GM21528 (cell line): ENCODE data around the gene CALCA.

ENCODE experiments used
- ATAC-seq: cut with Tn5 transposase; IDR thresholded peaks from one replicate; pipeline ENCODE4 v1.9.1; 2021; ENCODE audit warnings: mild to moderate bottlenecking, moderate library complexity; ENCODE audit not compliant: unreplicated experiment, low FRiP score

The CALCA gene

DNA sequence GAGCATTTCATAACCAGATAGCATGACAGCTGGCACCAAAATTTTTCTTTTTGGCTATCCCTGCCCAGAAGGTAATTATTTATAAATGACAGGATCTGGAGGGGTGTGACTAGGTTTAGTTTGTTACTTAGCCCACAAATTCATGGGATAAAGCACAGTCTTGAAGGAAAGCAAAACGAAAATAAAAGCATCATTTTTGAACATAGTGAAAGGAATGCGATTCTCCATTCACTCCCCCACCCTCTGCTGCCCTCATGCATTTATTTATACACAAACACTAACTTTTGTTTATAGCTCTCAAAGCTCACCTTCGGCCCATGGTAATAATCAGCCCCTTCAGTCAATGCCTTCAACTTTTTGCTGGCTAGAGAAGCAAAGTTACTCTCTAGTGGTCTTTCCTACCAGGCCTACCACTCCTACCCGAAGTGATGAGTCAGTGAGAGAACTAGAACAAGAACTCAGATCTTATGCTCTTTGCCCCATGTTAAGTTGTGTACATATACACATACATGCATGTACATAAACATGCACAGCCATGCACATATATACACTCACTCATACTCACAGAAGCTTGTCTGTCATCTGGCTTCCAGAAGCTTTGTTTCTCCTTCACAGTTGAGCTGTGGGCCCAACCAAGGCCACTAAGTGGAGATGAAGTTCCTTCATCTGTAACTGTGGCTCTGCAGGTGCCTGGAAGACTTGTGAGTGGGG, 22.6 kb downstream of the CALCA start:
- ATAC-seq, result no peak

- no peak for ATAC-seq
Observed at GRCh38 chr11:14942745-14943144, 29.4 kb downstream of the CALCA start.

DNA sequence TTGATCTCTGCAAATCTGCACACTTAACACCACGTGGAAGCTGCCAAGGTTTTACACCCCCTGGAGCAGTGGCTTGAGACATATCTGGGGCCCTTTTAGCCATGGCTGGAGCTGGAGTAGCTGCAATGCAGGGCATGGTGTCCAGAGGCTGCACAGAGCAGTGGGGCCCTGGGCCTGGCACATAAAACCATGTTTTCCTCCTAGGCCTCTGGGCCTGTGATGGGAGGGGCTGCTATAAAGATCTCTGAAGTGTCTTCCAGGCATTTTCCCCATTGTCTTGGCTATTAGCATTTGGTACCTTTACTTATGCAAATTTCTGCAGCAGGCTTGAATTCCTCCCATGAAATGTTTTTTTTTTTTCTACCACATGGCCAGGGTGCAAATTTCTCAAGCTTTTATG, 33.2 kb downstream of the CALCA start:
- no peak for ATAC-seq

- ATAC-seq, result no peak
Observed at GRCh38 chr11:14934641-14935351, 37.4 kb downstream of the CALCA start.

GRCh38 chr11:14932447-14932846, 39.7 kb downstream of the CALCA start:
- no peak for ATAC-seq

- ATAC-seq, result no peak
Observed at GRCh38 chr11:14930369-14930768, 41.8 kb downstream of the CALCA start.

DNA sequence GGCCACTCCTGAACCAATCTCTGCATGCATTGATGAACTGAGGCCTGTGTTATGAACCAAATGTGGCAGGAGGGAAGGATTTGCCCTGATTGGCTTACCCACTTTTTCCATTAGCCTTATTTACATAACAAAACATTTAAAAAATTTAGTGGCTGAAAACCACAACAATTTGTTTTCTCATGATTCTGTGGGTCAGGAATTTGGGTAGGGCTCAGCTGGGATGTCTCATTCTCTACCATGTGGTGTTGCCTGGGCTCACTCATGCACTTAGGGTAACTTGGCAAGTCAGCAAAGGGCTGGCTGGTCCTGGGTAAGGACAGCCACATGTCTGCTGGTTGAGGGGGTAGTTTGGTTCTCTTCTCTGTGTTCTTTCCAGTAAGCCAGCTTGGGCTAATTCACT, 45.0 kb downstream of the CALCA start:
- no peak for ATAC-seq

- no peak for ATAC-seq
Observed at GRCh38 chr11:14924318-14924717, 47.8 kb downstream of the CALCA start.
